ENCODE data around the gene PAXX.

PAXX gene

GRCh38 chr9:137006116-137007003 is 14.1 kb downstream of the PAXX start:
- no peak for DNase-seq

- DNase-seq = no peak
These were observed 15.0 kb downstream of the PAXX start for GRCh38 chr9:137007108-137007815.

- DNase-seq = no peak
These were observed 15.6 kb downstream of the PAXX start for GRCh38 chr9:137007816-137008270.

- no peak for DNase-seq
These were observed 16.1 kb downstream of the PAXX start for GRCh38 chr9:137008312-137008711.

GRCh38 chr9:137009217-137009616 is 17.0 kb downstream of the PAXX start:
- no peak for DNase-seq

- no peak for DNase-seq
These were observed 17.9 kb downstream of the PAXX start for GRCh38 chr9:137009938-137010732.

- DNase-seq = no peak
These were observed 18.9 kb downstream of the PAXX start for GRCh38 chr9:137011156-137011555.

- no peak for DNase-seq
These were observed 19.9 kb downstream of the PAXX start for GRCh38 chr9:137011907-137012675.

- no peak for DNase-seq
These were observed 20.7 kb downstream of the PAXX start for GRCh38 chr9:137012694-137013570.

- no peak for DNase-seq
These were observed 21.3 kb downstream of the PAXX start for GRCh38 chr9:137013571-137013940.

- no peak for DNase-seq
These were observed 21.9 kb downstream of the PAXX start for GRCh38 chr9:137014166-137014565.

- DNase-seq = no peak
These were observed 22.7 kb downstream of the PAXX start for GRCh38 chr9:137014776-137015539.

GRCh38 chr9:137015540-137015930 is 23.3 kb downstream of the PAXX start:
- DNase-seq = no peak

GRCh38 chr9:137015976-137016375 is 23.8 kb downstream of the PAXX start:
- no peak for DNase-seq

- no peak for DNase-seq
These were observed 24.2 kb downstream of the PAXX start for GRCh38 chr9:137016436-137016835.

GRCh38 chr9:137017071-137017470 is 24.8 kb downstream of the PAXX start:
- DNase-seq = no peak

- no peak for DNase-seq
These were observed 25.7 kb downstream of the PAXX start for GRCh38 chr9:137017791-137018497.

GRCh38 chr9:137018761-137019559 is 26.7 kb downstream of the PAXX start:
- no peak for DNase-seq
